Measurements from ENCODE around the gene PDE6C.

GRCh38 chr10:93590638-93591037 lies 21.7 kb upstream of the PDE6C start:
- TF ChIP-seq CTCF (IDR thresholded peaks at IDR 0.05) (no peak), EZH2 (IDR thresholded peaks at IDR 0.05; ENCODE audit: borderline replicate concordance, insufficient read depth, low read depth, low read length, poor library complexity, severe bottlenecking) (no peak)

All from B cell (primary cell).